ENCODE results near the gene ACSL6. TPM values are rescaled to one million over a fixed set of nuclear protein-coding genes. Genes with fewer than 3 reads are reported as not detected.

Gene ACSL6
- total RNA-seq, 1 donor from 2014 or later = under 0.01 TPM

DNA sequence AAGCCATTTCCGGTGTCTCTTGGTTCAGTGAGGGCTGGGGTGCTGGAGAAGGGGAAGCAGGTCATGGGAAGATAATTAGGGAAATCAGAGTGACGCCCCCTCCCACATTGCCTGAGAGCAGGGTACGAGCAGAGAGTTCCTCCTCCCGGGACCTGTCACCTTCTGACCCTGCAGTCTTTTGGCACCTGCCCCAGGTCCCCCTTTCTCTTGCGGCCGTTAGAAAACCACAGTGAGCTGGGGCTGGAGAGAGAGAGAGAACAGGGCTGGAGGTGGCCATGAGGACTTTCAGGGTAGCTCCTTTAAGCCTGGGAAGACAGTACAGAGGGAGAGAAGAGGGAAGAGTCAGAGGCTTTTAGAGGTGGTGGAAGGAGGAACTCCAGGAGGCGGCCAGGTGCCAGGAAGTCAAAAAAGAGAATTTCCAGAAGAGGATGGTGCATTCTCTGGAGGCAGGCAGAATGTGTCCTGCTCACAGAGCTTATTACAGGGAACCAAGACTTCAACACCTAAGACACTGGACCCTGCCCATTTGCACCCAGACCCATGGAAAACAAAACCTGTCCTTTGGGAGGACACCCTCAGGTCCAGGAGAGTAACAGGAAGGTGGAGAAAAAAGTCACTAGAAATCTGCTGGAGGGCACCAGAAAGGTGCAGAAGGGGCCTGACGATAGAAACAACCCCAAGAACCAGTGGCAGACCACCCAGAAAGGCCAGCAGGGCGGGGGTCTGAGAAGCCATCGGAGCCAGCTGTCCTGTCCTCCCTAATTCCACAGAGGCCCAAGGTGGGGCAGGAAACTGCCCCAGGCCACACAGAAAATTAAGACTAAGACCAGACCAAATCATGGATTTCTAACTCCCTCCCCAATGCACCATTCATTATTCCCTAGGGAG lies 6.5 kb upstream of the ACSL6 start:
- no peak overlapping the region for H3K4me3 ChIP-seq (ENCODE audit: low read depth, low read length)
- no peak for TF ChIP-seq CTCF (IDR thresholded peaks at IDR 0.05; ENCODE audit: insufficient read depth, low read length, poor library complexity, severe bottlenecking)
- H3K36me3 ChIP-seq (ENCODE audit: control insufficient read depth, insufficient read depth, low read length) = no peaks in the 10 kb centered on the region
- no peak for DNase-seq (ENCODE audit: low read depth)
- H3K27me3 ChIP-seq (ENCODE audit: control insufficient read depth, insufficient read depth, low read length) = peaks cover 14% of the 10 kb centered on the region

DNA sequence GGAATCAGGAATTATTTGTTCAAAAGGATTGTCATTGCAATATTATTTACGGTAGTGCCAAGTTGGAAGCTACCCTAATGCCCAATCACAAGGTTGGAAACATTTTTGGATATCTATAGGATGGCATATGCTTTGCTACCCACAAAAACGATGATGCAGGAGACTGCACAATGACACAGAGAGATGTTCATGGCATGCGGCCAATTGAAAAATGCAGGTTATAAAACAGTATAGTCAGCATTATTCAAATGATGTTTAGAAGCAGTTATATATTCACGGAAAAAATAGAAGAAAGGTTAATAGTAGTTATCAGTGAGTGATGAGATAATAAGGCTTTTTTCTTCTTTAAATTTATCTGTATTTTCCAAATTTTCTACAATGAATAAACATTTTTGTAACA lies 5.9 kb upstream of the ACSL6 start:
- Histone ChIP-seq H3K4me3 (ENCODE audit: low read depth, low read length) (no peak overlapping the region), H3K36me3 (ENCODE audit: control insufficient read depth, insufficient read depth, low read length) (no peaks in the 10 kb centered on the region), H3K27me3 (ENCODE audit: control insufficient read depth, insufficient read depth, low read length) (peaks cover 18% of the 10 kb centered on the region)
- no peak for DNase-seq (ENCODE audit: low read depth)
- TF ChIP-seq CTCF (IDR thresholded peaks at IDR 0.05; ENCODE audit: insufficient read depth, low read length, poor library complexity, severe bottlenecking) = no peak

GRCh38 chr5:132016721-132017250 lies 5.3 kb upstream of the ACSL6 start:
- peaks cover 23% of the 10 kb centered on the region for H3K27me3 ChIP-seq (ENCODE audit: control insufficient read depth, insufficient read depth, low read length)
- no peaks in the 10 kb centered on the region for H3K36me3 ChIP-seq (ENCODE audit: control insufficient read depth, insufficient read depth, low read length)
- no peak for DNase-seq (ENCODE audit: low read depth)
- no peak for TF ChIP-seq CTCF (IDR thresholded peaks at IDR 0.05; ENCODE audit: insufficient read depth, low read length, poor library complexity, severe bottlenecking)
- H3K4me3 ChIP-seq (ENCODE audit: low read depth, low read length) = no peak overlapping the region

- no peak for DNase-seq (ENCODE audit: low read depth)
- H3K27me3 ChIP-seq (ENCODE audit: control insufficient read depth, insufficient read depth, low read length) = peaks cover 48% of the 10 kb centered on the region
Measured at GRCh38 chr5:132013711-132014110, 2.3 kb upstream of the ACSL6 start.

DNA sequence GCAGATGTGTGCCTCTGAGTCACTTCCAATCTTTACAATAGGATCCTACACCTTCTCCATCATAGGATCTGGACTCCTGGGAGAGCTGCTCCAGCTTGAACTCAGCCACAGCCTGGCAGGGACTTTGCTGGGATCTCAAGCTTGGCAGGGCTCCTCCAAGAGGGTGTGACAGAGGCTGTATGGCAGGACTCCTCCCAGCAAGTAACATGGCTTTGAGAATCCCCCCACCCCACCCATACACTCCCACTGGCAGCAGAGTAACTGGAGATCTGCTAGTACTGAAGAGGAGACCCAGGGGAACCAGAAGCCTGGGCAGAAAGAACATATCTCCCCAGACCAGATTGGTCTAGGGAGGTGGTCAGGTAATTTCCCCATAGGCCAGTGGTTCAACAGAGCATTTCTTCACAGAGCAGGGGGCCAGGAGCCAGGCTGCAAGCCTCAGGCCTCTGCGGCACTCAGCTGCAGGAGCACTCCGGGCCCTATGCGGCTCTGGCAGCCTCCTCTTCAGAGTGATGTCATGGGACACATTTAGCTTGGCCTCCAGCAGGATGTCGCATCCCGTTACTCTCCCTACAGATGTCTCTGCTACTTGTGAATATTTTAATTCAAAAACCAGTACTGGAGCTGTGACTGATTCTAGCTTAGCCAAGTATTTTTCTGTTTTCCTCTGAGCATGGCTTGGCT lies 1.7 kb upstream of the ACSL6 start:
- DNase-seq (ENCODE audit: low read depth) = no peak
- no peak for TF ChIP-seq CTCF (IDR thresholded peaks at IDR 0.05; ENCODE audit: insufficient read depth, low read length, poor library complexity, severe bottlenecking)
- Histone ChIP-seq H3K36me3 (ENCODE audit: control insufficient read depth, insufficient read depth, low read length) (no peaks in the 10 kb centered on the region), H3K4me3 (ENCODE audit: low read depth, low read length) (no peak overlapping the region), H3K27me3 (ENCODE audit: control insufficient read depth, insufficient read depth, low read length) (peaks cover 46% of the 10 kb centered on the region)

More at GRCh38 chr5:132013711-132014110, 2.3 kb upstream of the ACSL6 start:
- TF ChIP-seq CTCF (IDR thresholded peaks at IDR 0.05; ENCODE audit: insufficient read depth, low read length, poor library complexity, severe bottlenecking) = no peak
- Histone ChIP-seq H3K36me3 (ENCODE audit: control insufficient read depth, insufficient read depth, low read length) (no peaks in the 10 kb centered on the region), H3K4me3 (ENCODE audit: low read depth, low read length) (no peak overlapping the region)
